Measurements from ENCODE around the gene PKNOX2. TPM values are rescaled to one million over a fixed set of nuclear protein-coding genes. Genes with fewer than 3 reads are reported as not detected.

PKNOX2 gene
- total RNA-seq, 1 donor from 2014 or later = 17.8 TPM

- DNase-seq = peak; percentile 53
These were observed 249.6 kb downstream of the PKNOX2 start for GRCh38 chr11:125414121-125414520.

DNA sequence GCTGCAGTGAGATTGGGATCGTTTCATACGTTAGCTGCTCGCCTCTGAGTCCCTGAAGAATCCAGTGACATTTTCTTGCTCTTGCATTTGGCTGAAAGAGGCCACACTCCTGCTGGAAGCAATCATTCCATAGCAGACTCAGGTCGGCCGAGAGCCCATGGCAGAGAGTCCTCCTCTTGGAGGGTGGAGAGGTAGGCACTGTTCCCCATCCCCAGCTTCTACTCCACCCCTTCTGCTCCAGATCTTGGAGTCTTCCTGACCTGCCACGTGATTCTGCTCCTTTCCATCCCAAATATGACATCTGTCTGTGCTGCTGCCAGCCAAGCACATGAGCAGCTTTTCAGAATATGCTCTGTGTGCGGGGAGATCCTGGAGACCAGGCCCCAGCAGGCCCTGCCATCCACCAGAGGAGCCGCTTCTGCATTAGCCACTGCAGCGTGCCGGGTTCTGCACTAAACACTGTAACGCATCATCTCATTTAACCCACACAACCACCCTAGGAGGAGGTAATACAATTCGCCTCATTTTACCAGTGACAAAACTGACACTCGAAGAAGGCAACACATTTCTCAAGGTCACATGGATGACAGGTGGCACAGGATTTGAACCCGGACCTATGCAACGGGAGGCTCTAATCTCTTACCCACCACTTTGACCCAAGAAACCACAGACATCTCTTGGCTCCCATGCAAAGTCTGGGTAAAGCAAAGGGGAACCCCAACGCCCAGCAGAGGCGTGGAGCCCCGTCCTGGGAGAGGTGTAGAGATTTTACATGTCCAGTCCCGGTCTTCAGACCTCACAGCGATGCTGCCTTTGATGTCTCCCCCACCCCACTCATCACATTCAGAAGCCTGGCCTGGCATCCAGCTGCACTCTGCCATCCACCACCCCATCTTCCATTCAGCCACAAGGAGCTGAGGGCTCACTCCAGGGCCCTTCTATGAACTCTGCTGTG is 252.7 kb downstream of the PKNOX2 start:
- Histone ChIP-seq H3K27me3 (no peaks in the 10 kb centered on the region), H3K27ac (no peak overlapping the region), H3K4me3 (no peak overlapping the region), H3K4me1 (no peaks in the 10 kb centered on the region), H3K36me3 (no peaks in the 10 kb centered on the region), H3K9me3 (no peaks in the 10 kb centered on the region)
- TF ChIP-seq, protein P1, sequence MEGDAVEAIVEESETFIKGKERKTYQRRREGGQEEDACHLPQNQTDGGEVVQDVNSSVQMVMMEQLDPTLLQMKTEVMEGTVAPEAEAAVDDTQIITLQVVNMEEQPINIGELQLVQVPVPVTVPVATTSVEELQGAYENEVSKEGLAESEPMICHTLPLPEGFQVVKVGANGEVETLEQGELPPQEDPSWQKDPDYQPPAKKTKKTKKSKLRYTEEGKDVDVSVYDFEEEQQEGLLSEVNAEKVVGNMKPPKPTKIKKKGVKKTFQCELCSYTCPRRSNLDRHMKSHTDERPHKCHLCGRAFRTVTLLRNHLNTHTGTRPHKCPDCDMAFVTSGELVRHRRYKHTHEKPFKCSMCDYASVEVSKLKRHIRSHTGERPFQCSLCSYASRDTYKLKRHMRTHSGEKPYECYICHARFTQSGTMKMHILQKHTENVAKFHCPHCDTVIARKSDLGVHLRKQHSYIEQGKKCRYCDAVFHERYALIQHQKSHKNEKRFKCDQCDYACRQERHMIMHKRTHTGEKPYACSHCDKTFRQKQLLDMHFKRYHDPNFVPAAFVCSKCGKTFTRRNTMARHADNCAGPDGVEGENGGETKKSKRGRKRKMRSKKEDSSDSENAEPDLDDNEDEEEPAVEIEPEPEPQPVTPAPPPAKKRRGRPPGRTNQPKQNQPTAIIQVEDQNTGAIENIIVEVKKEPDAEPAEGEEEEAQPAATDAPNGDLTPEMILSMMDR (IDR thresholded peaks at IDR 0.05) = no peak
- intact Hi-C loops (cut with DNase I) = no loop called here
- DNase-seq (no peak), ATAC-seq (no peak)

More at GRCh38 chr11:125414121-125414520, 249.6 kb downstream of the PKNOX2 start:
- no peaks in the 10 kb centered on the region for H3K36me3 ChIP-seq
- H3K27me3 ChIP-seq = peaks cover 10% of the 10 kb centered on the region
- no peaks in the 10 kb centered on the region for H3K4me1 ChIP-seq
- H3K9me3 ChIP-seq = no peaks in the 10 kb centered on the region
- H3K4me3 ChIP-seq = no peak overlapping the region
- intact Hi-C loops (cut with DNase I) = no loop called here
- TF ChIP-seq, protein P1 (IDR thresholded peaks at IDR 0.05) = no peak
- H3K27ac ChIP-seq = no peak overlapping the region
- ATAC-seq = no peak

- ATAC-seq = no peak
- H3K27ac ChIP-seq = no peak overlapping the region
- no peaks in the 10 kb centered on the region for H3K36me3 ChIP-seq
- H3K4me1 ChIP-seq = no peaks in the 10 kb centered on the region
- TF ChIP-seq, protein P1 (IDR thresholded peaks at IDR 0.05) = no peak
- H3K9me3 ChIP-seq = no peaks in the 10 kb centered on the region
- H3K4me3 ChIP-seq = no peak overlapping the region
- DNase-seq = no peak
- intact Hi-C loops (cut with DNase I) = no loop called here
- H3K27me3 ChIP-seq = no peaks in the 10 kb centered on the region
These were observed 253.8 kb downstream of the PKNOX2 start for GRCh38 chr11:125418396-125418795.

- DNase-seq (no peak), ATAC-seq (no peak)
- intact Hi-C loops (cut with DNase I) = no loop called here
- no peaks in the 10 kb centered on the region for H3K9me3 ChIP-seq
- no peaks in the 10 kb centered on the region for H3K36me3 ChIP-seq
- TF ChIP-seq, protein P1 (IDR thresholded peaks at IDR 0.05) = no peak
- no peak overlapping the region for H3K27ac ChIP-seq
- no peak overlapping the region for H3K4me3 ChIP-seq
- no peaks in the 10 kb centered on the region for H3K4me1 ChIP-seq
- no peaks in the 10 kb centered on the region for H3K27me3 ChIP-seq
These were observed 258.1 kb downstream of the PKNOX2 start for GRCh38 chr11:125422681-125423080.

- no peaks in the 10 kb centered on the region for H3K36me3 ChIP-seq
- TF ChIP-seq, protein P1 (IDR thresholded peaks at IDR 0.05) = peak; percentile 30
- H3K4me3 ChIP-seq = no peak overlapping the region
- no peak overlapping the region for H3K27ac ChIP-seq
- H3K27me3 ChIP-seq = no peaks in the 10 kb centered on the region
- DNase-seq (no peak), ATAC-seq (no peak)
- H3K4me1 ChIP-seq = no peaks in the 10 kb centered on the region
- intact Hi-C loops (cut with DNase I) = no loop called here
- no peaks in the 10 kb centered on the region for H3K9me3 ChIP-seq
These were observed 258.8 kb downstream of the PKNOX2 start for GRCh38 chr11:125423247-125423849.

Data from upper lobe of right lung (tissue), 1 donor.